UCSD-AML1 (cell line): Measurements from ENCODE around the gene PRSS3.
"Not testable (repeated sequence)": the region's sequence is repeated elsewhere in the genome, so short reads cannot be mapped to it uniquely, and the experiment has no call there.

Experiments
- DNase-seq: peaks from one replicate; lab custom pipeline; 2025; ENCODE audit not compliant: unreplicated experiment; lab: John Stamatoyannopoulos, UW

PRSS3 gene

GRCh38 chr9:33817327-33818166 is 22.2 kb downstream of the PRSS3 start:
- peak; percentile 71 for DNase-seq

DNA sequence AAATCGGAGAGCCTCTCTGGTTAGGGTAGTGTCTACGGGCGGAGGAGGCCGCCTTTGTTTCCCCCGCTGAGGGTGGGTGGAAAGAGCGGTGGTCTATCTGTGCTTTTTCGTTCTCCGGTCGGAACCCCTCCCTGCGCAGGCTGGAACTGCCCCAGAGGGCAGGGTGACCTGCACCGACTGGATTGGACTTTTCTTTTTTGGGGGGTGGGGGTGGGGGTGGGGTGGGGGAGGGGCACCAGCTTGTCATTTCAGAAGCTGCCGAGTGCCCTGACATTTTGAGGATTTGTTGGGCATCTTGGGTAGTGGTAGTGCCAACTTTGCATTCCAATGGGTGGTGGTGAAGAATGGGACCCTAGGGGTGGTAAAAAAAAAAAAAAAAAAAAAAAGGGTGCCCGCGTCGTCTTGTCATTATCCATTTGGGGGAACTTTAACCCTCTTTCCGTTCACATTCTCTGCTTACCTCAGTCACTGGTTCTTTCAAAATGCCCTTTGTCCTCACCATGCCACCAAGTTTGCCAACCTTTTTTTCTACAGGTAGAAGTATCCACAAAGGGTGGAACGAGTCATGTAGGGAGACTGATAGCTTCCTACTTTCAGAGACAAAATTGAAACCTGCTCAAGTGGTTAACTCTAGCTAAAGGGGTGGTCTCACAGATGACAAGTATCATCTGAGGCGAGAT is 22.9 kb downstream of the PRSS3 start:
- no peak for DNase-seq

DNA sequence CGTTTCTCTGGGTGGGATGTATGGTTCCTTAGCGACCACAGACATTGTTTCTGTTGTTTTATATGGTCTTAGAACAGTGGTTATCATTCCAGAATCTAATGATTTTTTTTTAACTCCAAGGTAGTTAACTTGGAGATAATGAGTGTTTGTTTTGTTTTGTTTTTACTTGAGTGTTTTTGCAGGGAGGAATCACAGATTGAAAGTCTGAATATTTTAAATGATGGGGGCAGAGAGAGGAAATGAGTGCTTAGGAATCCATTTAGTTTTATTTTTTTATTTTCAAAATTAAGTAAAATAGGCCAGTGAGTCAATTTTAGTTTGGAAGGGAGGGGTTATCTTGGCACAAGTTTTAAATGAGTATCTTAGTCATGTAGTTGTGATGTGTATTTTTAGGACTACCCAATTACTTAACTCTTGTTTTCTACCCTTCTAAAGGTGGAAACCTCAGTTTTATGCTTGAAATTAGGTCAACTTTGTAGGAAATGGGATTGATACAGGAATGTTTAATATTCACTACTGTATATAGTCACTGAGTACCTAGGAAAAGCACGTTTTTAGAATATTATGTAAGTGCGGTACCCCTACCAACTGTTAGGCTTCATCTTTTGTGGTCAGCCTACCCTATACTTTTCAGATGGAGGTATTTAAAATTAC is 23.6 kb downstream of the PRSS3 start:
- DNase-seq = no peak

DNA sequence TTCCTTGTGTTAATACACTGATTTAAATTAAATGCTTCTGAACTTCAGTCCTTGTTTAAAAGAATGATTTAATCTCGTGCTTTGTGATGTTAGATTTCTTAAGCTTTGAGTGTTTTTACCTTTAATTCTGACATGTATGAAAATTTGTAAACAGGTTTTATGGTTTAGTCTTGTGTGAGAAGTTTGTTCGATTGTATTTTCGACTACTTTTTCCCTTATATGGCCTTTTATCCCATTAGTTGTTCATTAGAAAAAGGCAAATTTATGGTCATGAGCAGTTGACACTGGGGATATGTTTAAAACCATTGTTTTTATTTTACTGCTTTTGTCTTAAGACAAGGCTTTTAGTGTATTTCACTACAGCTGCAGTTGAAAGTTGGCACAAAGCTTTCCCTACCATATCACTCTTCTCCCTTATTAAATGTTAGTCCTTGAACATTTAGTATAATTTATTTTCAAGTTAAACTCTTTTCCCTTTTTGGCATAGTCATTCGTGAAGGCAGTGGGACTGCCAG is 24.9 kb downstream of the PRSS3 start:
- DNase-seq = no peak

GRCh38 chr9:33823801-33824200 is 28.4 kb downstream of the PRSS3 start:
- DNase-seq = no peak

DNA sequence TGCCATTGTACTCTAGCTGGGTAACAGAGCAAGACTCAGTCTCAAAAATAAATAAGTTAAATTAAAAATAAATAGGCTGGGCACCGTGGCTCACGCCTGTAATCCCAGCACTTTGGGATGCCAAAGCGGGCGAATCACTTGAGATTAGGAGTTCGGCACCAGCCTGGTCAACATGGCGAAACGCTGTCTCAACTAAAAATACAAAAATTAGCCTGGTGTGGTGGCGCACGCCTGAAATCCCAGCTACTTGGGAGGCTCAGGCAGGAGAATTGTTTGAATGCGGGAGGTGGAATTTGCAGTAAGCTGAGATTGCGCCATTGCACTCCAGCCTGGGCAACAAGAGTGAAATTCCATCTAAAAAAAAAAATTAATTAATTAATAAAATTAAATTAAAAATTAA is 31.9 kb downstream of the PRSS3 start:
- not testable (repeated sequence) for DNase-seq

DNA sequence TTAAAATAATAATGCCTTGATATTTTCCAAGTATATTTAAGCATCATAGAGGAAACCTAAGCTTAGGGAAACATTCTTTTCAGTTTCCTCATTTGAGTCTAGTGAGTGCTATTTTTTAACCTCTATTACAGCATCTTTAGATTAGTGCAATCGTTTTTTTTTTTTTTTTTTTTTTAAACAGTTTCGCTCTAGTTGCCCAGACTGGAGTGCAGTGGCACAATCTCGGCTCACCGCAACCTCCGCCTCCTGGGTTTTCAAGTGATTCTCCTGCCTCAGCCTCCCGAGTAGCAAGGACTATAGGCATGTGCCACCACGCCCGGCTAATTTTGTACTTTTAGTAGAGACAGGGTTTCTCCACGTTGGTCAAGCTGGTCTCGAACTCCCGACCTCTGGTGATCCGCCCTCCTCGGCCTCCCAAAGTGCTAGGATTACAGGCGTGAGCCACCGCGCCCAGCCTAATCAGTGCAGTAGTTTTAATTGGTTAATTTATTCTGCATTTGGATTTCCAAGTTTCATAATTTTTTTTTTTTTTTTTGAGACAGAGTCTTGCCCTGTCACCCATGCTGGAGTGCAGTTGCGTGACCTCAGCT is 34.4 kb downstream of the PRSS3 start:
- DNase-seq = not testable (repeated sequence)

DNA sequence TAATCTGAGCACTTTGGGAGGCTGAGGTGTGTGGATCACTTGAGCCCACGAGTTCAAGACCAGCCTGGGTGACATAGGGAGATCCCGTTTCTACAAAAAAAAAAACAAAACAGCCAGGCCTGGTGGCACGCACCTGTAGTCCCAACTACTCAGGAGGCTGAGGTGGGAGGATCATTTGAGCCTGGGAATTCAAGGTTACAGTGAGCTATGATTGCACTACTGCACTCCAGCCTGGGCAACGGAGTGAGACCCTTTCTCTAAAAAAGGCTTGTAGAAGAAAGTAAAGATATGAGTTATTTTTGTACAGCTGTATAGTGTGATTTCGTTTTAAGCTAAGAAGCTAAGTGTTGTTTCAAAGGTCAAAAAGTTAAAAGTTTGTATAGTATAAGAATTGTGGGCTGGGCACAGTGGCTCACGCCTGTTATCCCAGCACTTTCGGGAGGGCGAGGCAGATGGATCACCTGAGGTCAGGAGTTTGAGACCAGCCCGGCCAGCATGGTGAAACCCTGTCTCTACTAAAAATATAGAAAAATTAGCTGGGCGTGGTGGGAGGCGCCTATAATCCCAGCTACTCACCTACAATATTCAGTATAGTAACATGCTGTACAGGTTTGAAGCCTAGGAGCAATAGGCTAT is 40.4 kb downstream of the PRSS3 start:
- no peak for DNase-seq

DNA sequence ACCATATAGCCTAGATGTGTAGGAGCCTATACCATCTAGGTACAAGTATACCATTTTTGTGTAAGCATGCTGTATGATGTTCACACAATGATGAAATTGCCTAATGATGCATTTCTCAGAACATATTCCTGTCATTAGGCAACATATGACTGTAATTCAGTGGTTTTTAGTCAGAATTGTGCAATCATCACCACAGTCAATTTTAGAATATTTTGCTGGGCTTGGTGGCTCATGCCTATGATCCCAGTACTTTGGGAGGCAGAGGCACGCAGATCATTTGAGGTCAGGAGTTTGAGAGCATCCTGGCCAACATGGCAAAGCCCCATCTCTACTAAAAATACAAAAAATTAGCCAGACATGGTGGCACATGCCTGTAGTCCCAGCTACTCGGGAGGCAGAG is 40.9 kb downstream of the PRSS3 start:
- not testable (repeated sequence) for DNase-seq

- no peak for DNase-seq
These were observed 41.8 kb downstream of the PRSS3 start for GRCh38 chr9:33837138-33837537.

DNA sequence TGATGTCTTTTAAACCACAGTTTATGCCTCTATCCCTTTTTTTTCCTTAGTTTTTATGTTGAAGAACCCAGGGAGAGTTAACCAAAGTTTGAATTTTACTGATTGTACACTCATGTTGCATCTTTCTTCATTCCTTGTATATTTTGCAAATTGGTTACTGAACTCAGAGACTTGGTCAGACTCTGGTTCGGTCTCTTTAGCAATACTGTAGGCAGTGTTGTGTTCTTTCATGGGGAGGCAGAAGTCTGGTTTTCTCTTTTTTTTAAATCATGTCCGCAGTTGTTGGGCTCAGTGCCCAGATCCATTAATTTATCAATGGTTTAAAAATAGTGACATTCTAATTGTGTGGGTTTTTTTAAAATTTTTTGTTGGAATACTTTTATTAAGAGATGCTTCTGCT is 45.0 kb downstream of the PRSS3 start:
- no peak for DNase-seq

DNA sequence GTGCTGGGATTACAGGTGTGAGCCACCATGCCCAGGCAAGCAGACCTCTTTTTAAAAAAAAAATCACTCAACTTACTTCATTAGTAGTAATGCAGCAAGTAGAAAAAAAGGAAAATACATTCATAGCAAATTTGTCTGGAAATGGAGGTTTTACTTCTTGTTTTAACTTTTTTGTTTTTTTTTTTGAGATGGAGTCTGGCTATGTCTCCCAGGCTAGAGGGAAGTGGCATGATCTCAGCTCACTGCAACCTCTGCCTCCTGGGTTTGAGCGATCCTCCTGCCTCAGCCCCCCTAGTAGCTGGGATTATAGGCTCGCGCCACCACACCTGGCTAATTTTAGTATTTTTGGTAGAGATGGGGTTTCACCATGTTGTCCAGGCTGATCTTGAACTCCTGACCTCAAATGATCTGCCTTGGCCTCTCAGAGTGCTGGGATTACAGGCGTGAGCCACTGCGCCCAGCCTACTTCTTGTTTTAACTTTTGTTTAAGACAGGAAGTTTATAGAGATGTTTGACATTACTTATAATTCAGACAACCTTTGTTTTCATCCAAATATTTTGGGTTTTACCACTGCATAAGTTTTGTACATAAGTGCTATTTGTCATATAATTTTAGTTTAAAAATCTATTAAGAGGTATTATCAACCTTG is 48.1 kb downstream of the PRSS3 start:
- DNase-seq = no peak

DNA sequence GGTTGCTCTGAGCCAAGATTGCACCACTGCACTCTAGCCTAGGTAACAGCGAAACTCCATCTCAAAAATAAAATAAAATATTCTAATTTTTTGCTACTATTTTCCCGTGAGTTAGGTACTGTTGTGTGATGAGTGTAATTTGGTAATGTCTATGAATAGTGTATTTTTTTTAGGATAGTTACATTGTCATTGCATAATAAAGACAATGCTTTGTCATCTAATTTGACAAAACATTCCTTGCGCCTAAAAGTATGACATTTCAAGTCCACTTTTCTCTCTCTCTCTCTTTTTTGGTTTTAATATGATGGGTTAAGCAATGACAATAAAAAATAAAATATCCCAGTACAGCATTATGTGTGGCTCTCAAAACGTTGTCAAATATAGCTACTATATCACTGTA is 50.9 kb downstream of the PRSS3 start:
- DNase-seq = no peak

DNA sequence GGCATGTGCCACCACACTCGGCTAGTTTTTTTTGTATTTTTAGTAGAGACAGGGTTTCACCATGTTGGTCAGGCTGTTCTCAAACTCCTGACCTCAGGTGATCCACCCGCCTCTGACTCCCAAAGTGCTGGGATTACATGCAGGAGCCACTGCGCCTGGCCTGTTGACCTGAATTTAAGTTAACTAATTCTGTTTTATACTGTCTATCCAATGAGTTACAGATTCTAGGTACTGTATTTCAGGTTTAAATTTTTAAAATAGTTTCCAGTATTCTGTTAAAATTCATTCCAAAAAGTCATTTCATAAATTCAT is 52.5 kb downstream of the PRSS3 start:
- not testable (repeated sequence) for DNase-seq
